SK-N-SH (cell line): ENCODE data around the gene SKA1. TPM values are rescaled to one million over a fixed set of nuclear protein-coding genes. Genes with fewer than 3 reads are reported as not detected.

Experiments used
- CTCF ChIA-PET: fragments of 300-600, 350-600 bp; formaldehyde crosslinking; extraction: SDS; loops from one replicate; lab custom pipeline; 2021; lab: Yijun Ruan, JAX
- POLR2A ChIA-PET: fragments of 350-600 bp; sonication (Branson Sonifier 250); formaldehyde crosslinking; extraction: SDS; loops from one replicate; lab custom pipeline; 2020; ENCODE audit warnings: antibody characterized with exemption, inconsistent platforms; lab: Yijun Ruan, JAX
- DNase-seq: peaks from one replicate; pipeline ENCODE4 v3.0.0; 2012
- H2AFZ ChIP-seq: fragments of 200-600 bp; sonication (generic); 2 replicates; pipeline ENCODE4 v1.8.1; 2016; ENCODE audit warnings: antibody characterized with exemption, mild to moderate bottlenecking, low read depth
- H3F3A ChIP-seq: fragments of 200-600 bp; sonication (generic); replicated peaks from 2 replicates; pipeline ENCODE3; 2016; ENCODE audit warnings: antibody characterized with exemption, mild to moderate bottlenecking; ENCODE audit not compliant: insufficient read depth
- H3K27ac ChIP-seq, 2 experiments: fragments of 200-500 bp in 1 of 2; fragments of 200-600 bp in 1 of 2; sonication (Bioruptor generic) in 1 of 2; sonication (generic), shearing (Covaris generic) in 1 of 2; 2 replicates each; pipeline versions ENCODE4 v1.5.1 to v1.6.1; 2014 to 2016; ENCODE audit warnings: low read depth in 2 of 2, inconsistent platforms in 1 of 2, low read length in 1 of 2, mild to moderate bottlenecking in 1 of 2, mixed read lengths in 1 of 2
- H3K27me3 ChIP-seq: fragments of 200-600 bp; sonication (generic), shearing (Covaris generic); 2 replicates; pipeline ENCODE4 v1.6.1; 2016; ENCODE audit warnings: mixed run types; ENCODE audit not compliant: insufficient read depth
- H3K36me3 ChIP-seq, 2 experiments: fragments of 200-500 bp in 1 of 2; fragments of 200-600 bp in 1 of 2; sonication (Bioruptor generic) in 1 of 2; sonication (generic) in 1 of 2; replicated peaks in 1 of 2; 2 replicates each; pipeline versions ENCODE3 to v1.5.1; 2014 to 2016; ENCODE audit warnings: low read length in 1 of 2, mild to moderate bottlenecking in 1 of 2; ENCODE audit not compliant: insufficient read depth in 2 of 2, control insufficient read depth in 1 of 2
- H3K4me1 ChIP-seq, 2 experiments: fragments of 200-500 bp in 1 of 2; fragments of 200-600 bp in 1 of 2; sonication (Bioruptor generic) in 1 of 2; sonication (generic), shearing (Covaris generic) in 1 of 2; 2 replicates each; pipeline versions ENCODE4 v1.5.1 to v1.6.1; 2014 to 2016; ENCODE audit warnings: low read depth in 1 of 2, low read length in 1 of 2, mixed run types in 1 of 2; ENCODE audit not compliant: insufficient read depth in 2 of 2, control insufficient read depth in 1 of 2
- H3K4me2 ChIP-seq: fragments of 200-600 bp; sonication (generic), shearing (Covaris generic); 2 replicates; pipeline ENCODE4 v1.6.1; 2017; ENCODE audit warnings: mixed run types
- H3K4me3 ChIP-seq, 2 experiments: fragments of 200-500 bp in 1 of 2; fragments of 200-600 bp in 1 of 2; sonication (Bioruptor generic) in 1 of 2; sonication (generic), shearing (Covaris generic) in 1 of 2; 2 replicates each; pipeline versions ENCODE4 v1.5.1 to v1.8.1; 2014 to 2016; ENCODE audit warnings: low read depth in 2 of 2, inconsistent platforms in 1 of 2, low read length in 1 of 2, mild to moderate bottlenecking in 1 of 2, mixed read lengths in 1 of 2, moderate library complexity in 1 of 2
- H3K79me2 ChIP-seq: fragments of 200-600 bp; sonication (generic); 2 replicates; pipeline ENCODE4 v1.8.1; 2017; ENCODE audit warnings: mild to moderate bottlenecking; ENCODE audit not compliant: insufficient read depth
- H3K9ac ChIP-seq: fragments of 200-600 bp; sonication (generic); 2 replicates; pipeline ENCODE4 v1.6.1; 2017; ENCODE audit warnings: mixed run types
- H3K9me2 ChIP-seq: fragments of 200-600 bp; sonication (generic); 2 replicates; pipeline ENCODE4 v1.6.1; 2017; ENCODE audit warnings: mixed run types
- H3K9me3 ChIP-seq: fragments of 200-600 bp; sonication (generic); 2 replicates; pipeline ENCODE4 v1.6.1; 2017; ENCODE audit warnings: mixed run types, mild to moderate bottlenecking, moderate library complexity
- H4K20me1 ChIP-seq: fragments of 200-600 bp; sonication (generic); 2 replicates; pipeline ENCODE4 v1.6.1; 2017; ENCODE audit warnings: mild to moderate bottlenecking, mixed run types; ENCODE audit not compliant: insufficient read depth
- CTCF ChIP-seq: fragments of 200-600 bp; sonication (generic); IDR thresholded peaks from 2 replicates; pipeline ENCODE4 v1.6.1; 2017; ENCODE audit warnings: antibody characterized with exemption, mild to moderate bottlenecking, moderate library complexity
- EZH2phosphoT487 ChIP-seq: fragments of 200-600 bp; sonication (generic); IDR thresholded peaks from 2 replicates; pipeline ENCODE4 v1.6.1; 2017; ENCODE audit warnings: low read depth, mixed run types, mild to moderate bottlenecking, antibody characterized with exemption, moderate library complexity, borderline replicate concordance
- FOSL2 ChIP-seq: IDR thresholded peaks from 2 replicates; pipeline ENCODE4 v1.4.0; 2012; ENCODE audit warnings: low read depth, mild to moderate bottlenecking, moderate library complexity, borderline replicate concordance
- FOXJ3 ChIP-seq: sonication (generic); formaldehyde crosslinking; IDR thresholded peaks from 2 replicates; pipeline ENCODE4 v1.5.1; 2020; ENCODE audit warnings: mild to moderate bottlenecking, missing genetic modification reagents
- FOXM1 ChIP-seq: IDR thresholded peaks from 2 replicates; pipeline ENCODE4 v1.4.0; 2012; ENCODE audit warnings: low read depth, mild to moderate bottlenecking
- GABPA ChIP-seq: IDR thresholded peaks from 2 replicates; pipeline ENCODE4 v1.4.0; 2012; ENCODE audit warnings: low read depth, mild to moderate bottlenecking
- MAX ChIP-seq: IDR thresholded peaks from 2 replicates; pipeline ENCODE4 v1.4.0; 2012; ENCODE audit warnings: low read depth
- RAD21 ChIP-seq: IDR thresholded peaks from 2 replicates; pipeline ENCODE4 v1.6.1; 2012; ENCODE audit warnings: mild to moderate bottlenecking, low read length
- REST ChIP-seq: IDR thresholded peaks from 2 replicates; pipeline ENCODE4 v1.6.1; 2012; ENCODE audit warnings: mild to moderate bottlenecking, low read depth, low read length, moderate library complexity
- RFX5 ChIP-seq: IDR thresholded peaks from 2 replicates; pipeline ENCODE4 v1.6.1; 2012; ENCODE audit warnings: mild to moderate bottlenecking, improper control_type of control experiment, low read length
- RXRA ChIP-seq: IDR thresholded peaks from 2 replicates; pipeline ENCODE4 v1.4.0; 2012; ENCODE audit warnings: low read depth, mild to moderate bottlenecking, borderline replicate concordance
- SMC3 ChIP-seq: IDR thresholded peaks from 2 replicates; pipeline ENCODE4 v1.6.1; 2012; ENCODE audit warnings: low read depth, low read length, improper control_type of control experiment
- TAF1 ChIP-seq: IDR thresholded peaks from 2 replicates; pipeline ENCODE4 v1.6.1; 2012; ENCODE audit warnings: low read depth, mild to moderate bottlenecking, low read length, moderate library complexity, borderline replicate concordance
- USF1 ChIP-seq: IDR thresholded peaks from 2 replicates; pipeline ENCODE4 v1.4.0; 2012; ENCODE audit warnings: low read depth, borderline replicate concordance
- USF2 ChIP-seq: fragments of 150-350 bp; IDR thresholded peaks from 2 replicates; pipeline ENCODE4 v1.6.1; 2017; ENCODE audit warnings: antibody characterized with exemption, low read length, low read depth, borderline replicate concordance
- YY1 ChIP-seq: IDR thresholded peaks from 2 replicates; pipeline ENCODE4 v1.4.0; 2012; ENCODE audit warnings: low read depth, mild to moderate bottlenecking
- ZBTB33 ChIP-seq: IDR thresholded peaks from 2 replicates; pipeline ENCODE4 v1.4.0; 2012; ENCODE audit warnings: low read depth, borderline replicate concordance
- WGBS: methylation state at CpG from one replicate; pipeline ENCODE4 v1.1.6; 2017; ENCODE audit warnings: low lambda C conversion rate; 5-methylcytosine and 5-hydroxymethylcytosine counted together
- polyA plus RNA-seq, 3 experiments: library from polyadenylated mRNA; depleted of rRNA; stranded (reverse); fragments of >200 nt; gene quantifications; 2 replicates each; pipeline ENCODE4 v1.2.3, GENCODE V29; 2012

SKA1 gene
- polyA plus RNA-seq, 1 of the 3 experiments (the other 2 are of a cell fraction): 4.5 TPM

GRCh38 chr18:50341443-50341842 lies 33.4 kb upstream of the SKA1 start:
- H3K79me2 ChIP-seq: no peaks in the 10 kb centered on the region
- 11% methylated on average over 2 of the region's 2 CpGs for WGBS
- H3K36me3 ChIP-seq: no peaks in the 10 kb centered on the region
- ChIA-PET CTCF (no interaction called here), POLR2A (no interaction called here)
- no peak for TF ChIP-seq FOXM1
- no peak for TF ChIP-seq REST
- TF ChIP-seq MAX: no peak
- TF ChIP-seq RFX5: no peak
- TF ChIP-seq RXRA: no peak
- TF ChIP-seq FOXJ3 (CRISPR knock-in tag): no peak
- no peak for TF ChIP-seq USF1
- no peak for TF ChIP-seq USF2
- no peak for TF ChIP-seq RAD21
- TF ChIP-seq SMC3: no peak
- TF ChIP-seq TAF1: no peak
- no peak for TF ChIP-seq EZH2phosphoT487
- TF ChIP-seq GABPA: no peak
- TF ChIP-seq YY1: no peak
- TF ChIP-seq CTCF: no peak
- TF ChIP-seq FOSL2: no peak
- no peak for TF ChIP-seq ZBTB33
- H3K9me3 ChIP-seq: no peaks in the 10 kb centered on the region
- peaks cover 0 to 18% of the 10 kb centered on the region in 2 experiments; a peak in 1 of 4 replicates for H3K4me1 ChIP-seq
- H2AFZ ChIP-seq: no peak overlapping the region
- H3K27me3 ChIP-seq: no peaks in the 10 kb centered on the region
- no peak overlapping the region for H3K9ac ChIP-seq
- H3K4me3 ChIP-seq: no peak overlapping the region
- H3F3A ChIP-seq: no peaks in the 10 kb centered on the region
- H3K4me2 ChIP-seq: no peak overlapping the region
- H3K9me2 ChIP-seq: no peaks in the 10 kb centered on the region
- no peak for DNase-seq
- H4K20me1 ChIP-seq: no peaks in the 10 kb centered on the region
- no peak overlapping the region for H3K27ac ChIP-seq
